ENCODE data around the gene LRRC51. TPM values are rescaled to one million over a fixed set of nuclear protein-coding genes. Genes with fewer than 3 reads are reported as not detected.

Gene LRRC51
- total and polyA plus RNA-seq, 2 of the 8 experiments (the other 6 are each of a cell fraction or from before 2014, with no cell fraction given): 7.7 to 7.9 TPM

- TF ChIP-seq SAP30 (IDR thresholded peaks at IDR 0.05; ENCODE audit: insufficient read depth, insufficient replicate concordance, low read length) (peak; percentile 28), RXRA (IDR thresholded peaks at IDR 0.05; ENCODE audit: insufficient read depth, low read depth, low read length) (no peak), MAFK (IDR thresholded peaks at IDR 0.05; ENCODE audit: low read depth, low read length) (no peak)
Observed at GRCh38 chr11:72111300-72112142, 30.9 kb downstream of the LRRC51 start (continued).
